NK-92 (cell line): ENCODE results near the gene PROM2.
"Not testable (repeated sequence)": the region's sequence is repeated elsewhere in the genome, so short reads cannot be mapped to it uniquely, and the experiment has no call there.

Experiments
- DNase-seq: peaks from one replicate; lab custom pipeline; 2025; ENCODE audit not compliant: unreplicated experiment; lab: John Stamatoyannopoulos, UW

The PROM2 gene

DNA sequence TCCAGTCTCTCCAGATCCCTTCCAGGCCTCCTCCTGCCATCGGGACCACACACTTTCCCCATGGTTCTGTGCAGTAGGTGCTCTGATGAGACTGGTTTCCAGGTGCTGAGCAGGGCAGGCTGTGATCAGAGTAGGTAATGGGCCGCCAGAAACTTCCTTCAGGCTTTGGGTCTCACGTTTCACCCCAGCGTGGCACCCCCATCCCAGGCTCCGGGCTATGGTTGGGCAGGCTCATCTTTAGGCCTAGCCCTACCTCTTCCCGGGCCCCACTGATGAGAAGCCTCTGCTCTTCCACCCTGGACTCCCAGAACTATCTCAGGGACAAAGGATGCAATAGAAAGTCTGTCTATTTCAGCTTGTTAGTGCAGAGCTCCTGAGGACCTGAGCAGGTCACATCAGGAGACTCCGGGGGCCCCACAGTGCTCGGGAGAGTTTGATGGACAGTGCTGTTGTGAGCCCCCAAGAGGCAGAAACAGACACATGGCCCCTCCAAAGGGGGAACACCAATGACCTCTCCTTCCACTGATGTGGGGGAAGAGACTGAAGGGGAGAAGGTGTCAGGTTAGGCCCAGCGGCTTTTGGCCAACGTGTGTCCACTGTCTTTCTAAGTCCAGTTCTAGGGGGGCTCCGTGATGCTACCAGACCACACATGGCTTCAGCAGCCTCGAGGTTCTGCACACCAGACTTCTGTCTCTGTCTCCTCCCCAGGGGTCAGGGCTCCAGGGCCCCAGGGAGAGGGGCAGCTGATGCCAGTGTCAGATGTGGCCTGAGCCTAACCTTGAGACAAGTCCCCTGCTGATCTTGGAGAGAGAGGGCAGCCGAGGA lies 5.8 kb upstream of the PROM2 start:
- no peak for DNase-seq

DNA sequence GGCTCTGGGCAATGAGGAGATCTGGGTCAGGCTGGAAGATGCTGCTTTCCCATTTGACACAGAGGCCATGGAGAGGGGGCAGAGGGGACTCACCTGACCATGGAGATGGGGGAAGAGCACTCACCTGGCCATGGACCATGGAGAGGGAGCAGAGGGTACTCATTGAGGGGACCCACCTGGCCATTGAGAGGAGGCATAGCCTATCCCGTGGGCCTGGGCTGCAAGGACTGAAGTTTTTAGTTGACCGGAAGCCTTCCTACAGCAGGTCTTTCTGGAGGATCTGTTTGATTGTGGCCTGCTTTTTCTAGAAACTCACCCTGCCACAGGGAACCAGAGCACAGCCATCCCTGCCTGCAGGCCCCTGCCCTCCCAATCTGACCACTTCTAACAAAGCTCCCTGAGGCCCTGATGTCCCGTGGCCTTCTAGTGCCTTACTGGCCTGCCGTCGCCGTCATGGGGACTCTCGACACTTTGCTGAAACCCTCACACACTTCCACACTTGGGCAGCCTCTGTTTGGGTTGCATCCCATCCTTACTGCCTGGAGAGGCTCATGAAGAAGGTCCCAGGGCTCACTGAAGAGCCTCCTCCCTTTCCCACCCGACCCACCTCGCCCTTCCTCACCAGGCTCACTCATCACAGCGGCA lies 5.1 kb upstream of the PROM2 start:
- DNase-seq: no peak

DNA sequence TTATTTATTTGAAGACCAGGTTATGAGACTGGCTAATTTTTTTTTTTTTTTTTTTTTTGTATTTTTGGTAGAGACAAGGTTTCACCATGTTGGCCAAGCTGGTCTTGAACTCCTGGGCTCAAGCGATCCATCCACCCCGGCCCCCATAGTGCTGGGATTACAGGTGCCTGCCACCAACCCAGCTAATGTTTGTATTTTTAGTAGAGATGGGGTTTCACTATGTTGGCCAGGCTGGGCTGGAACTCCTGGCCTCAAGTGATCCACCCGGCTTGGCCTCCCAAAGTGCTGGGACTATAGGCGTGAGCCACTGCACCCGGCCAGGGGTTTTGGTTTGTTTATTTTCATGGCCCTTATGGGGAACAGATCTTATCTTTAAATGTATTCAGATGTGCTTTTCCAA lies 4.5 kb upstream of the PROM2 start:
- DNase-seq: not testable (repeated sequence)

DNA sequence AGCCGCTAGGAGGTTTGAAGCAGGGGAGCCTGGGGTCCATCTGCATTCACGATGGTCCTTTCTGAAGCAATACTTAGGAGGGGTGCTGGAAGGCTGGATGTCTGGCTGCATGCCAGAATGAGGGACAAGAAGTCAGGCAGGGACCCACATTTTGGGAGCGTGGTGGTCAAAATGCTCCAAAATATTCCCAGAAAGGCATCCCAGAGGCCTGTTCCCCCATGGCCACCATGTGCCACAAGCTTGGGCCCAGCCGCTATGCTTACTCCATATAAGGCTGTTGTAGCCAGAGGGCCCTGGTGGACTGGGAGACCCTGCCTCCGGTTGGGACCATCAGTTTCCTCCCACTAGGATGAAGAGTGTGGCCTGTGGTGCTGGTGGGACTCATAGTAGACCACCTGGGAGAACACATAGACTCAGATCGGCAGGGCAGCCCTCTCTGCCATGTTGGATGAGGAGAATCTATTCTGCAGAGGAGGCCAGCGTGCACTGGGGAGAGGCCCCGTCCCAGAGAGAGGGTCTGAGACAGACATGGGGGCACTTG lies 3.6 kb upstream of the PROM2 start:
- DNase-seq: no peak

DNA sequence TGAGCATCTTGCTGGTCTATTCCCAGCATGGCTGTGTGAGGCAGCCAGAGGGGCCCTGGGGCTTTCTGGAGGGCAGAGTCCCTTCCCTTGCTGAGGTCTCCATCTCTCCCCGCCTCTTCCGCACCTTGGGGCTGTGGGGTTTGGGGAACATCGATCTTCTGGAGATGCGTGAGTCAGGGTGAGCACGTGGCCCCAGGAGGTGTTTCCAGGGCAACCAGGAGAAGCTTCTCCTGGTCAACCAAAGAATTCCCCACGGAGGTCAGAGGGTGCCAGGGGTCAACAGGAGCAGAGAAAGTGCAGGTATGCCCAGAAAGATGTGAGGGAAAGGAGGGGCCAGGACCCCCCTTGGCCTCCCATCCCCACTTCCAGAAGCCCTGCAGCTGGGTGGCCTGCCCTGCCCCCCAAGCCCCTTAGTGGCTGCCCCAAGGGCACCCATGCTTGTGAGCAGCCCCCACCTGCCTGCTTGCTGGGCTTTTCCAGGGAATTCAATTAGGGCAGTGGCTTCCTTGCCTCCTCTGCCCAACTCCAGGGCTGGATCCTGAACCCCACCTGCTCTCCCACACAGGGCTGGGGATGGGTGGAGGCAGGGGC lies 2.8 kb upstream of the PROM2 start:
- no peak for DNase-seq

DNA sequence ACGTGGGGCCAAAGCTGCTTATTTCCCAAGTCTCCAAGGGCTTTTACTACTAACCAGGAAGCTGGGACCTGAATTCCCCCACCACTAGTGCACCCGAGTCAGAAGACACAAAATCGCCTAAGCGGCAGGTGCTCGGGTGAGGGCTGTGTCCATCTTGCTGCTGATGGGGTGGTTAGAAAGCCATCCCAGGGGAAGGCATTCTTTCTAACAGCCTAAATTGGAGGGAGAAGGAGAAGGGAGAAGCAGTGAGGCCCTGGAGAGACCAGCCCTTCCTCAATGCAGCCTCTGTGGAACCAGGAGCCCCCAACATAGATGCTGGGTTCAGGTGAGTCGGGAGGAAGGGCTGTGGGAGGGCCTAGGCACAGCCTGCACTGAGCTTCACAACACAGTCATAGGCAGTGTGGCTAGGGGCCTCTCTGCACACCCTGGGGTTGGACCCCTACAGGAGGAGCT lies 1.9 kb upstream of the PROM2 start:
- no peak for DNase-seq

DNA sequence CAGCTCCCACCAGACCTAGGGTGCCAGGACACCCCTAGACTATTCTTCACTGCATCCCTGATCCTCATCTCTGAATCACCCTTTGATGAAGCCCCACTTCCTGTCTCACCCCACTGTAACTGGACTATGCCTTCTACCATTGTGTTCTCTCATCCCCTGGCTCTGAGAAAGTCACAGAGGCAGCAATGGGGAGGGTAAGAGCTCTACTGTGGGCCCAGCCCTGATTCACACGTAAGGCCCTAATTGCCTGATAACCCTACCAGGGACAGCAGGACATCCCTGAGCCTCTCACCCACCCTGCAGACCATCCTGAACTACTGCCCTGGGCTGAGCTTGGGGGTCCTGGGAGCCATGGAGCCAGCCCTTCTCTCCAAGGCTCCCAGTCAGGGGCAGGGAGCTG lies 1.5 kb upstream of the PROM2 start:
- DNase-seq: no peak

DNA sequence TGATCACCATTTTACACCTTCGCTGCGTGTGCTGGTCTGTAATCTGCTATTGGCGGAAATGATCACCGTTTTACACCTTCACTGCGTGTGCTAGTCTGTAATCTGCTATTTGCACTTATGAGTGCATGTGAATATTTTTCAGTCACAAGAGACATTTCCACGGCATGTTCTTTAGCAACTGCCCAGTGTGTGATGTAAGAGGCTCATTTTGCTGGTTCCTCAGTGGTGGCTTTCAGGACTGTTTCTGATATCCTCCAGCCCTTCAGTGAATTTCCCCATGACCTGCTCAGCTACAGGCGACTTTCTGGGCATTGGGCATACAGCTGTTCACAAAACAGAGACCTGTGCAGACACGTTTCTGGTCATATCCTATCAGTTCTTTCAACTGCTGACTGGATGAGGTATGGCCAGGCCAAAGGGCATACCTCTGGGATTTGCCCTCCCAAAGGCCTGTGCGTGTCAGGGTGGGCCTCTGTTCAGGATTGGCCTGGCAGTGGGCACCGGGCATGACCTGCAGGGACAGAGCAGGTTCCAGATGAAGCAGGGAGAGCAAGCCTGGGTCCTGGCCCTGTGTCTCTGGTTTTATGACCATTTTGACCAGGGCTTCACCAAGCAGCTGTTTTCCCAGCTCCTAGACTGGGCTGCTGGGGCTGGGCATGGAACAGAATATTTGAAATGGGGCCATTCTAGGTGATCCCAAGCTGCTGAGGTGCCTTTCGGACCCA lies 521 bp upstream of the PROM2 start:
- DNase-seq: no peak

DNA sequence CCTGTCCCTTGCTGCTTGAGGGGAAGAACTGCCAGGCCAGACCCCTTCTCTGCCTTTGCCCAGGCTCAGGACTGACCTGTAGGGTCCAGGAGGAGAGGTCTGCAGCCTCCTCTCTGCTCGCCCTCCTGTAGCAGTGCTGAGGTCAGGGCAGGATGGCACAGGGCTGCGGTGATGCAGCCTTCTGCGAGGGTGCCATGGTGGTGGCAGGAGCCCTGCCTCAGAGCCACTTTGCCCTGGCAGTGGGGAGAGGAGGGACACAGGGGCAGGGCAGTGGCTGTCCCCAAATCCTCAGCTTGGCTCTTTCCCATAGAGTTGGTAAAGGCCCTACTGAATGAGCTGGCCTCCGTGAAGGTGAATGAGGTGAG lies 884 bp downstream of the PROM2 start:
- DNase-seq: no peak

DNA sequence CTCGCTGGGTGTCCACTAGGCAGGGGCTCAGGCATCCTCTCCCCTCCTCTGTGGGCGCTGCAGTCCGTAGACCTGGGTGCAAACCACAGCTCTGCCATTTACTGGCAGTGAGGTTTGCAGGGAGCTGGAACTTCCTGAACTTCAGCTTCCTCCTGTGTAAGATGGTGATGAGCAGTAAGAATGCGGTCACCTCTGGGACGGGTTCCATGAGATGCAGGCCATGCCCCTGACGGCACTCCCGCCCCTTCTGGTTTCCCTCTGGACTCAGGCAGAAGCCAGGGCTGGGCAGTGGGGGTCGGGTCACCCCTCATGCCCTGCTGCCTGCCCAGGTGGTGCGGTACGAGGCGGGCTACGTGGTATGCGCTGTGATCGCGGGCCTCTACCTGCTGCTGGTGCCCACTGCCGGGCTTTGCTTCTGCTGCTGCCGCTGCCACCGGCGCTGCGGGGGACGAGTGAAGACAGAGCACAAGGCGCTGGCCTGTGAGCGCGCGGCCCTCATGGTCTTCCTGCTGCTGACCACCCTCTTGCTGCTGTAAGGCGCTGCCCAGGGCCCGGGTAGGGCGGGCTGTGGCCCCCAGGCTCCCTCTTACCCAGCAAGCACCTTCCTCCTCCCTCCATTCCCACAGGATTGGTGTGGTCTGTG lies 1.5 kb downstream of the PROM2 start:
- DNase-seq: no peak

DNA sequence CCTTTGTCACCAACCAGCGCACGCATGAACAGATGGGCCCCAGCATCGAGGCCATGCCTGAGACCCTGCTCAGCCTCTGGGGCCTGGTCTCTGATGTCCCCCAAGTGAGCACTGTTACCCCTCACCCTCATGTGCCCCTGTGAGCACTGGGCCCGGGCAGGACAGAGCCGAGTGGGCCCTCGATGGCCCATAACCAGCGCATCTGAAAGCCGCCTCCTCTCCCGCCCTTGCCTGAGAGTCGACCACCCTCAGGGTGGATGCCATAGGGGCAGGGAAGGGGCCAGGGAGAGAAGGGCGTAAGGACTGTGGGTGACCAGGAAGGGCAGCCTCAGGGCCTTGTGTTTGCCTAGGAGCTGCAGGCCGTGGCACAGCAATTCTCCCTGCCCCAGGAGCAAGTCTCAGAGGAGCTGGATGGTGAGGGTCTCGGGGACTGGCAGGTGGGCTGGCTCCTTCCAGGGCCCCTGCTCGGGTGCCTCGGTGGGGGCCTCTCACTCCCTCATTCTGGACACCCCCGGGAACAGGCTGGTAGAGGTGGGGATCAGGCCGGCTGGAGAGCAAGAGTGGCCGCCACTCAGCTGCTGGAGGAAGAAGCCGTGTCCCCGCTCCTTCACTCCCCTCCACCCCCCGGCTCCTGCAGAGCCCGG lies 2.1 kb downstream of the PROM2 start:
- DNase-seq: no peak

DNA sequence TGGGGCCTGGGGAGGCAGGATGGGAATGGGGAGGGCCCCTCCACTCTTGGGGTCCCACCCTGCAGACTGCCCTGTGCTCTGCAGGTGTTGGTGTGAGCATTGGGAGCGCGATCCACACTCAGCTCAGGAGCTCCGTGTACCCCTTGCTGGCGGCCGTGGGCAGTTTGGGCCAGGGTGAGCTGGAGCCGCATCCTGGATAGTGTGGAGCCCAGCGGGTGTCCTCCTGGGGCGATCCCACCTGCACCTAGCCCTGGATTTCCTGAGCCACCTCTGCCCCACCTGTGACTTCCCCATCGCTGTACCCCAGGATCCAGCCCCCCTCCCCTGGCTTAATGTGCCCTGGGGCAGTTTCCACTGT lies 2.6 kb downstream of the PROM2 start:
- DNase-seq: no peak

DNA sequence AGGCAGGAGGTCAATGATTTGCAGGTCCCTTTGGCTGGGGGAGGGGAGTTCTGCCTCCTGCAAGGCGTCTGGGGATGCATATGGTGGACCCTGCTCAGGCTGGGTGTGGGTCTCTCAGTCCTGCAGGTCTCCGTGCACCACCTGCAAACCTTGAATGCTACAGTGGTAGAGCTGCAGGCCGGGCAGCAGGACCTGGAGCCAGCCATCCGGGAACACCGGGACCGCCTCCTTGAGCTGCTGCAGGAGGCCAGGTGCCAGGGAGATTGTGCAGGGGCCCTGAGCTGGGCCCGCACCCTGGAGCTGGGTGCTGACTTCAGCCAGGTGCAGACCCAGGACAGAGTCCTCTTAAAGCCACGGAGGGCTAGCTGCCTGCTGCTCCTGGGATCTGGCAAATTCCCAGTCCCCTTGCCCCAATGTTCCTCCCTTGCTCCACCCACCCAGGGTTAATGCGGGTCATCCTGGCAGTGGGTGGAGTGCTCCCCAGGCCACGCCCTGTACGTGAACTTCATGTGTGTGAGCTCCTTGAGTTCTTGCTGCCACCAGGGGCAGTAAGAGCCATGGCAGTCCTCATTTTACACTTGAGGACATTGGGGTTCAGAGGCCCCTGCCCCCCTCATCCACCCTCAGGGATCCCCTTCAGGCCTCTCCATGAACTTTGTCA lies 3.1 kb downstream of the PROM2 start:
- DNase-seq: no peak

DNA sequence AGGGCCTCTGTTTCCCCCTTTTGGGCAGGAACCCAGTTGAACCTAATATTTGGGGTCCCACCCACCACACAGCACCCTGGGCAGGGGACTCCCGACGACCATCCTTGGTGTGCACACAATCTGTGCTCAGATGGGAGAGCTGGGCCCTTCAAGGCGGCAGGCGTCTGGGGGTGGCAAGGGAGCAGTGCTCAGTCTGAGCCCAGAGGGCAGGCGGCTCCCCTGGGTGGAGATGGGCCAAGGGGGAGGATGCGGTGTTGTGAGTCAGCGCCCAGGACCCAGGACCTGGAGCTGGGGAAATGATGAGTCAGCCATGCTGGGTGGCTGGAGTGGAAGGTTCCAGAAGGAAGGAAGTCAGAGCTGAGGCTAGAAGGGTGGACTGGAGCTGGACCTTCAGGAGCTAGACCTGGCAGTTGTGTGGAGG lies 3.8 kb downstream of the PROM2 start:
- DNase-seq: no peak

DNA sequence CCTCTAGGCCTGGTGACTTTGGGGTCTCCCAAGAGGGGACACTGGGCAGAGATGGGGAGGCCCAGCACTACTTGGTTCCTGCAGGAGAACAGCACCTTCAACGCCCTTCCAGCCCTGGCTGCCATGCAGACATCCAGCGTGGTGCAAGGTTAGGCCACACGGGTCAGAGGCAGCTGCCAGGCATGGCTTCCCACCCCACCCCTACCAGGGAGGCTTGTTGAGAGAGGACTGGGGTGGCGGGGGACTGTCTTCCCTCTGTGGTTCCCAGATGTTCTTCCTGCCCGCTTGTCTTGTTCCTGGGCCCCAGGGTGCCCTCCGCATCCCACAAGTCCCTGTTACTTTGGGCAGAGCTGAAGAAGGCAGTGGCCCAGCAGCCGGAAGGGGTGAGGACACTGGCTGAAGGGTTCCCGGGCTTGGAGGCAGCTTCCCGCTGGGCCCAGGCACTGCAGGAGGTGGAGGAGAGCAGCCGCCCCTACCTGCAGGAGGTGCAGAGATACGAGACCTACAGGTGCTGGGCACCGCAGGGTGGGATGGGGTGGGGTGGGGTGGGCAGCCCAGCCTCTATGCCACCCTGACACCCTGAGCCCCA lies 4.5 kb downstream of the PROM2 start:
- DNase-seq: no peak

DNA sequence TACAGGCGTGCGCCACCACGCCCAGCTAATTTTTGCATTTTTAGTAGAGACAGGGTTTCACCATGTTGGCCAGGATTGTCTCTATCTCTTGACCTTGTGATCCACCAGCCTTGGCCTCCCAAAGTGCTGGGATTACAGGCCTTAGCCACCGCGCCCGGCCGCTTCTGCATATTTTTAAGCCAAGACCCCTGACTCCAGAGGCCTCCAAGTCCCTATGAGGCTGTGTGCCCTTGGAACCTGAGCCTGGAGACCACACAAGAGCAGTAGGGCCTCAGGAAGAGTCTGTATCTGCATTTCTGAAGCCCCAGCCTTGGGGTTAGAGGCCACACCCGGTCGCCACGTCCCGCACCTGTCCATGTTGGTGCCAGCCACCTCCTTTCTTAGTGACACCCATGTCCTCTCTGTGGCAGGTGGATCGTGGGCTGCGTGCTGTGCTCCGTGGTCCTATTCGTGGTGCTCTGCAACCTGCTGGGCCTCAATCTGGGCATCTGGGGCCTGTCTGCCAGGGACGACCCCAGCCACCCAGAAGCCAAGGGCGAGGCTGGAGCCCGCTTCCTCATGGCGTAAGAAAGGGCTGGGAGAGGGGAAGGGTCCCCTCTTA lies 5.3 kb downstream of the PROM2 start:
- no peak for DNase-seq

DNA sequence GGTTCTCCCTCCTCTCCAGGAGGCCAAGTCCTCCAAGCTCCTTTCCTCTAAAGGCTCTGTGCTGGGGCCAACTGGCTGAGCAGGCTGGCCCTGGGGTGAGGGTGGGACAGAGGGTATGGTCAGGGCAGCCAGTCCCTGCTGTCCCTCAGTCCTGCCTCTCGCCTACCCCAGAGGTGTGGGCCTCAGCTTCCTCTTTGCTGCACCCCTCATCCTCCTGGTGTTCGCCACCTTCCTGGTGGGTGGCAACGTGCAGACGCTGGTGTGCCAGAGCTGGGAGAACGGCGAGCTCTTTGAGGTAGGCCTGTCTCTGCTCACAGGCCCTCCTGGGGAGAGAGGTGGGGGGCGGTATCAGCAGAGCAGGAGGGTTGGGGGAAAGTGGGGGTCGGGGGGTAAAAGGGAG lies 6.8 kb downstream of the PROM2 start:
- no peak for DNase-seq

DNA sequence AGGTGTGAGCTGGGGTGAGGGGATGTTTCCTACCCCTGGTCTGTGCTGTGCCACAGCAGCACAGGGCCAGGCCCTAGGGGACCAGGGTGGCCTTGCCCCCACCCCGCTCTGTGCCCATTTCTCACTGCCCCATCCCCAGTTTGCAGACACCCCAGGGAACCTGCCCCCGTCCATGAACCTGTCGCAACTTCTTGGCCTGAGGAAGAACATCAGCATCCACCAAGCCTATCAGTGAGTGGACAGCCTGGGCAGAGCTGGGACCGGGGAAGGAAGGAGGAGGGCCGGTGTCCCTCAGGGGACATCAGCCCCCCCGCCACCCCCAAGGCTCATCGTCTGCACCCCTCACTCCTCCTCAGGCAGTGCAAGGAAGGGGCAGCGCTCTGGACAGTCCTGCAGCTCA lies 7.5 kb downstream of the PROM2 start:
- DNase-seq: no peak

DNA sequence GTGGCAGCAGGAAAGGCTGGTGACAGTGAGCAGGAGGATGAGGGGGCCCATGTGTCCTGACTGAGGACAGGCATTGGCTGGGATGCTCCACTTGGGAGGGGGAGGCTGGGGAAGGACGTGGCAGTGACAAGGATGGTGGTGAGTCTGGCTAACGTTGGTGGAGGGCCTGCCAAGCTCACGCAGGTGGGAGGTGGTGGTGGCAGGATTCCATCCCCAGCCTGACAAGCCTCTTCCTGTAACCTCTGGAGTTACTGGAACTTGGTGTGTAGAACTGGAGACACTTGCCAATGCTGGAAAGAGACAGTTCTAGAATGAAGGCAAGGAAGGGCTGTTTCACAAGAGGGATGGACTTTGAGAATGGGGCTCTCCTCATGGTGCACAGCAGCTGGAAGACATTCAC lies 8.2 kb downstream of the PROM2 start:
- DNase-seq: no peak
